HepG2 (cell line): ENCODE measurements around the gene RCBTB1. TPM values are rescaled to one million over a fixed set of nuclear protein-coding genes. Genes with fewer than 3 reads are reported as not detected.

Experiments
- ATAC-seq: fragments of 200-7000 bp; cut with Tn5 transposase; 3 replicates; pipeline ENCODE4 v1.9.1; 2020; ENCODE audit warnings: mild to moderate bottlenecking, moderate library complexity
- BruUV-seq: library from RNA; stranded (reverse); fragments of 400-500 nt; replicated peaks from 2 replicates; lab custom pipeline; 2021; lab: Mats Ljungman, UMichigan
- CTCF ChIA-PET: fragments of 300-600 bp; formaldehyde crosslinking; extraction: SDS; loops from one replicate; lab custom pipeline; 2021; ENCODE audit warnings: low total read pairs, inconsistent platforms, low intra/inter-chr PET ratio; lab: Yijun Ruan, JAX
- POLR2A ChIA-PET: fragments of 350-600 bp; sonication (Branson Sonifier 250); formaldehyde crosslinking; loops from one replicate; lab custom pipeline; 2020; ENCODE audit warnings: antibody characterized with exemption, inconsistent platforms; lab: Yijun Ruan, JAX
- DNase-seq: peaks from one replicate; pipeline ENCODE4 v3.0.0-alpha.2; 2015; ENCODE audit warnings: low spot score
- FAIRE-seq: peaks from 3 replicates; lab custom pipeline; 2011; peaks lifted over from hg19 to GRCh38; lab: Jason Lieb, UNC
- H2AFZ ChIP-seq: one replicate; pipeline ENCODE4 v1.6.1; 2011; ENCODE audit warnings: low read length, inconsistent platforms
- H3K27ac ChIP-seq: fragments of 300-600 bp; 3 replicates; pipeline ENCODE4 v1.8.0; 2011; ENCODE audit warnings: mixed run types, mild to moderate bottlenecking, mixed read lengths, low read length, inconsistent platforms; ENCODE audit not compliant: insufficient read depth; ENCODE audit errors: extremely low read length
- H3K27me3 ChIP-seq, 2 experiments: fragments of 200-600 bp in 1 of 2; 2 replicates in 1 of 2; 3 replicates in 1 of 2; pipeline versions ENCODE4 v1.6.0 to v1.8.0; 2011; ENCODE audit warnings: low read length in 2 of 2, mild to moderate bottlenecking in 2 of 2, moderate library complexity in 2 of 2, inconsistent platforms in 1 of 2; ENCODE audit not compliant: insufficient read depth in 2 of 2, control insufficient read depth in 1 of 2
- H3K36me3 ChIP-seq, 2 experiments: fragments of 200-600 bp in 1 of 2; replicated peaks in 1 of 2; 2 replicates in 1 of 2; 3 replicates in 1 of 2; pipeline versions ENCODE4 v1.5.1 to v1.8.0; 2011; ENCODE audit warnings: low read length in 2 of 2, inconsistent platforms in 1 of 2; ENCODE audit not compliant: insufficient read depth in 2 of 2, control insufficient read depth in 1 of 2
- H3K4me1 ChIP-seq: 2 replicates; pipeline ENCODE4 v1.5.1; 2012; ENCODE audit warnings: low read length, inconsistent platforms; ENCODE audit not compliant: insufficient read depth
- H3K4me2 ChIP-seq: 2 replicates; pipeline ENCODE4 v1.6.0; 2011; ENCODE audit warnings: low read depth, low read length, inconsistent platforms
- H3K4me3 ChIP-seq, 3 experiments: fragments of 200-600 bp in 1 of 3; sonication (generic), shearing (Covaris generic) in 1 of 3; replicated peaks in 1 of 3; 2 replicates each; pipeline ENCODE4 v1.5.1; 2011 to 2016; ENCODE audit warnings: low read length in 3 of 3, inconsistent platforms in 2 of 3, low read depth in 2 of 3, mild to moderate bottlenecking in 2 of 3, control low read depth in 1 of 3, mixed read lengths in 1 of 3; ENCODE audit not compliant: insufficient read depth in 1 of 3
- H3K79me2 ChIP-seq: one replicate; pipeline ENCODE4 v1.6.1; 2011; ENCODE audit warnings: low read length, inconsistent platforms; ENCODE audit not compliant: insufficient read depth
- H3K9ac ChIP-seq: 2 replicates; pipeline ENCODE4 v1.6.0; 2011; ENCODE audit warnings: mild to moderate bottlenecking, low read depth, low read length, inconsistent platforms; ENCODE audit not compliant: insufficient read depth
- H3K9me3 ChIP-seq: 2 replicates; pipeline ENCODE4 v1.5.1; 2012; ENCODE audit warnings: mild to moderate bottlenecking, low read length
- H4K20me1 ChIP-seq: 2 replicates; pipeline ENCODE4 v1.6.0; 2011; ENCODE audit warnings: inconsistent platforms, mild to moderate bottlenecking, low read length, moderate library complexity; ENCODE audit not compliant: insufficient read depth
- GATAD1 ChIP-seq: IDR thresholded peaks from 2 replicates; pipeline ENCODE4 v1.6.1; 2016; ENCODE audit warnings: missing genetic modification reagents, missing compliant biosample characterization
- ISX ChIP-seq: sonication (generic); formaldehyde crosslinking; conservative IDR thresholded peaks from 2 replicates; pipeline ENCODE4 v1.5.0; 2020; ENCODE audit warnings: missing genetic modification reagents
- MTF1 ChIP-seq: sonication (generic); formaldehyde crosslinking; IDR thresholded peaks from 2 replicates; pipeline ENCODE4 v1.5.0; 2020; ENCODE audit warnings: missing genetic modification reagents
- SALL2 ChIP-seq: sonication (generic); formaldehyde crosslinking; IDR thresholded peaks from 2 replicates; pipeline ENCODE4 v1.8.1; 2023; ENCODE audit warnings: mild to moderate bottlenecking, missing genetic modification reagents, inconsistent platforms
- TAF15 ChIP-seq: fragments of 200-400 bp; formaldehyde crosslinking; IDR thresholded peaks from one replicate; pipeline ENCODE4 v1.6.1; 2018; ENCODE audit warnings: mild to moderate bottlenecking, low read depth, low read length; ENCODE audit not compliant: poor library complexity, severe bottlenecking
- ZNF34 ChIP-seq: sonication (generic); formaldehyde crosslinking; IDR thresholded peaks from 2 replicates; pipeline ENCODE4 v1.4.0; 2020; ENCODE audit warnings: mild to moderate bottlenecking, missing genetic modification reagents, borderline replicate concordance
- ZNF484 ChIP-seq: sonication (generic); formaldehyde crosslinking; IDR thresholded peaks from 2 replicates; pipeline ENCODE4 v1.5.1; 2020; ENCODE audit warnings: mild to moderate bottlenecking, low read depth, missing genetic modification reagents, borderline replicate concordance
- WGBS: methylation state at CpG from one replicate; pipeline ENCODE4 v1.1.6; 2017; ENCODE audit warnings: low lambda C conversion rate; 5-methylcytosine and 5-hydroxymethylcytosine counted together
- in situ Hi-C: cut with HindIII; loops from 2 replicates; pipeline ENCODE4 v1.10.0; 2017; ENCODE audit warnings: low pct_unique_long_range_greater_than_20kb; ENCODE audit not compliant: extremely low pct_ligation_motif_present
- intact Hi-C: fragments of 100-400 bp; cut with micrococcal nuclease; formaldehyde crosslinking; loops from one replicate; pipeline ENCODE4 v1.10.0; 2022; ENCODE audit not compliant: unreplicated experiment
- polyA plus RNA-seq, 8 experiments: library from polyadenylated mRNA; depleted of rRNA in 3 of 8; stranded (reverse) in 7 of 8; unstranded in 1 of 8; fragments of >200 nt; fragmentation: Illumina TruSeq in 4 of 8; extraction: Trizol in 4 of 8; gene quantifications; 2 replicates each; pipeline versions ENCODE4 v1.2.1 to v1.2.3, GENCODE V29; 2011 to 2016; ENCODE audit warnings: low read depth in 4 of 8, missing spikeins in 1 of 8, mixed read lengths in 1 of 8; ENCODE audit not compliant: insufficient read depth in 1 of 8
- total RNA-seq, 5 experiments: library from RNA; depleted of rRNA; stranded (reverse); fragments of >200 nt; fragmentation: Illumina TruSeq; extraction: Trizol; gene quantifications; 2 replicates each; pipeline ENCODE4 v1.2.3, GENCODE V29; 2016; ENCODE audit warnings: low read depth in 1 of 5
- TF ChIP-seq, protein P1 (sequence below): IDR thresholded peaks from 2 replicates; pipeline ENCODE4 v1.6.1; 2016
- TF ChIP-seq, protein P2 (sequence below): fragments of 450-650 bp; IDR thresholded peaks from 2 replicates; pipeline ENCODE4 v1.6.1; 2017; ENCODE audit warnings: mild to moderate bottlenecking

RCBTB1 gene
- total and polyA plus RNA-seq, 2 of the 13 experiments (the other 11 are each of a cell fraction or from before 2014, with no cell fraction given), result 13.4 to 21.6 TPM

DNA sequence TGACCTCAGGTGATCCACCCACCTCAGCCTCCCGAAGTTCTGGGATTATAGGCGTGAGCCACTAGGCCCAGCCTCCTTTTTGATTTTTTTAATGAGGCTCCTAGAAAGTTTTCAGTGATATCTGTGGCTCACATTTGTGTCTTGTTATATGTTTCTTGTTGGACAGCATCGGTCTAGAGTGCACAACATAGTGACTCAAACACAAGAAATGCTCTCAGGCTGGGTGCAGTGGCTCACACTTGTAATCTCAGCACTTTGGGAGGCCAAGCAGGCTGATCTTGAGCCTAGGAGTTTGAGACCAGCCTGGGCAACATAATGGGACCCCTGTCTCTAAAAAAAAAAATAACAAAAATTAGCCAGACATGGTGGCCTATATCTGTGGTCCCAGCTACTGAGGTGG lies 81.4 kb downstream of the RCBTB1 start:
- H3K9ac ChIP-seq, result no peak overlapping the region
- no TSS peak for BruUV-seq
- no peaks in the 10 kb centered on the region for H3K27me3 ChIP-seq
- no peak overlapping the region for H3K27ac ChIP-seq
- H3K79me2 ChIP-seq, result no peaks in the 10 kb centered on the region
- H3K4me3 ChIP-seq, result no peak overlapping the region
- ChIA-PET POLR2A (no interaction called here), CTCF (no interaction called here)
- no peak for DNase-seq
- TF ChIP-seq, protein P1, sequence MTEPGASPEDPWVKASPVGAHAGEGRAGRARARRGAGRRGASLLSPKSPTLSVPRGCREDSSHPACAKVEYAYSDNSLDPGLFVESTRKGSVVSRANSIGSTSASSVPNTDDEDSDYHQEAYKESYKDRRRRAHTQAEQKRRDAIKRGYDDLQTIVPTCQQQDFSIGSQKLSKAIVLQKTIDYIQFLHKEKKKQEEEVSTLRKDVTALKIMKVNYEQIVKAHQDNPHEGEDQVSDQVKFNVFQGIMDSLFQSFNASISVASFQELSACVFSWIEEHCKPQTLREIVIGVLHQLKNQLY, result no peak
- TF ChIP-seq, protein P2, sequence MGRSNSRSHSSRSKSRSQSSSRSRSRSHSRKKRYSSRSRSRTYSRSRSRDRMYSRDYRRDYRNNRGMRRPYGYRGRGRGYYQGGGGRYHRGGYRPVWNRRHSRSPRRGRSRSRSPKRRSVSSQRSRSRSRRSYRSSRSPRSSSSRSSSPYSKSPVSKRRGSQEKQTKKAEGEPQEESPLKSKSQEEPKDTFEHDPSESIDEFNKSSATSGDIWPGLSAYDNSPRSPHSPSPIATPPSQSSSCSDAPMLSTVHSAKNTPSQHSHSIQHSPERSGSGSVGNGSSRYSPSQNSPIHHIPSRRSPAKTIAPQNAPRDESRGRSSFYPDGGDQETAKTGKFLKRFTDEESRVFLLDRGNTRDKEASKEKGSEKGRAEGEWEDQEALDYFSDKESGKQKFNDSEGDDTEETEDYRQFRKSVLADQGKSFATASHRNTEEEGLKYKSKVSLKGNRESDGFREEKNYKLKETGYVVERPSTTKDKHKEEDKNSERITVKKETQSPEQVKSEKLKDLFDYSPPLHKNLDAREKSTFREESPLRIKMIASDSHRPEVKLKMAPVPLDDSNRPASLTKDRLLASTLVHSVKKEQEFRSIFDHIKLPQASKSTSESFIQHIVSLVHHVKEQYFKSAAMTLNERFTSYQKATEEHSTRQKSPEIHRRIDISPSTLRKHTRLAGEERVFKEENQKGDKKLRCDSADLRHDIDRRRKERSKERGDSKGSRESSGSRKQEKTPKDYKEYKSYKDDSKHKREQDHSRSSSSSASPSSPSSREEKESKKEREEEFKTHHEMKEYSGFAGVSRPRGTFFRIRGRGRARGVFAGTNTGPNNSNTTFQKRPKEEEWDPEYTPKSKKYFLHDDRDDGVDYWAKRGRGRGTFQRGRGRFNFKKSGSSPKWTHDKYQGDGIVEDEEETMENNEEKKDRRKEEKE, result no peak
- TF ChIP-seq GATAD1 (CRISPR knock-in tag) (no peak), TAF15 (no peak), SALL2 (CRISPR knock-in tag) (no peak), MTF1 (no peak), ZNF34 (CRISPR knock-in tag) (no peak), ISX (CRISPR knock-in tag) (no peak), ZNF484 (CRISPR knock-in tag) (no peak)
- FAIRE-seq, result no peak
- no peaks in the 10 kb centered on the region for H3K4me1 ChIP-seq
- no peaks in the 10 kb centered on the region for H4K20me1 ChIP-seq
- in situ Hi-C loops (no loop called here), intact Hi-C loops (no loop called here)
- WGBS, result 92% methylated on average over 3 of the region's 3 CpGs
- H2AFZ ChIP-seq, result no peak overlapping the region
- H3K9me3 ChIP-seq, result no peaks in the 10 kb centered on the region
- no peaks in the 10 kb centered on the region for H3K36me3 ChIP-seq
- no peak overlapping the region for H3K4me2 ChIP-seq
- no peak for ATAC-seq
